H1 (cell line): Measurements from ENCODE around the gene C10orf95. TPM values are rescaled to one million over a fixed set of nuclear protein-coding genes. Genes with fewer than 3 reads are reported as not detected.

Experiments used
- CTCF ChIA-PET: fragments of 300-600 bp; sonication (Branson Sonifier 250); formaldehyde crosslinking; loops from one replicate; lab custom pipeline; 2021; ENCODE audit not compliant: partially characterized antibody; lab: Charles Lee
- POLR2A ChIA-PET: fragments of 300-600 bp; sonication (Branson Sonifier 250); formaldehyde crosslinking; loops from one replicate; lab custom pipeline; 2021; ENCODE audit warnings: inconsistent platforms; ENCODE audit not compliant: partially characterized antibody; lab: Charles Lee
- DNase-seq, 2 experiments: peaks; one replicate each; pipeline versions ENCODE4 v3.0.0 to v3.0.0-alpha.2; 2010 to 2022; ENCODE audit warnings: low spot score in 2 of 2, low read depth in 1 of 2, mixed read lengths in 1 of 2
- FAIRE-seq: peaks from 2 replicates; lab custom pipeline; 2011; peaks lifted over from hg19 to GRCh38; lab: Jason Lieb, UNC
- H2AFZ ChIP-seq: 2 replicates; pipeline ENCODE4 v1.8.1; 2012; ENCODE audit warnings: low read length, inconsistent platforms
- H2AK5ac ChIP-seq: 2 replicates; pipeline ENCODE4 v1.6.1; 2013; ENCODE audit warnings: low read depth, low read length
- H2BK120ac ChIP-seq: replicated peaks from 2 replicates; pipeline ENCODE3; 2013; ENCODE audit warnings: low read depth, low read length, inconsistent platforms
- H2BK12ac ChIP-seq: 2 replicates; pipeline ENCODE4 v1.6.1; 2013; ENCODE audit warnings: low read depth, low read length
- H2BK15ac ChIP-seq: 2 replicates; pipeline ENCODE4 v1.6.1; 2013; ENCODE audit warnings: low read length
- H2BK20ac ChIP-seq: 2 replicates; pipeline ENCODE4 v1.6.1; 2013; ENCODE audit warnings: low read length
- H2BK5ac ChIP-seq: 2 replicates; pipeline ENCODE4 v1.6.1; 2013; ENCODE audit warnings: low read depth, low read length
- H3K14ac ChIP-seq: 2 replicates; pipeline ENCODE4 v1.6.1; 2013; ENCODE audit warnings: inconsistent platforms; ENCODE audit not compliant: insufficient read length
- H3K18ac ChIP-seq: 2 replicates; pipeline ENCODE4 v1.6.1; 2013; ENCODE audit warnings: low read length; ENCODE audit errors: extremely low read depth
- H3K23ac ChIP-seq: 2 replicates; pipeline ENCODE4 v1.6.1; 2013; ENCODE audit warnings: inconsistent platforms; ENCODE audit not compliant: insufficient read length
- H3K23me2 ChIP-seq: 2 replicates; pipeline ENCODE4 v1.6.1; 2013; ENCODE audit warnings: low read depth, low read length
- H3K27ac ChIP-seq: 2 replicates; pipeline ENCODE4 v1.6.1; 2011; ENCODE audit warnings: low read depth, low read length, inconsistent platforms
- H3K27me3 ChIP-seq, 4 experiments: replicated peaks in 1 of 4; 1 replicate in 1 of 4; 2 replicates in 3 of 4; pipeline versions ENCODE4 v1.6.1 to v1.8.1; 2011 to 2013; ENCODE audit warnings: low read length in 3 of 4, mild to moderate bottlenecking in 3 of 4, inconsistent platforms in 2 of 4, mixed read lengths in 2 of 4, moderate library complexity in 1 of 4; ENCODE audit not compliant: control insufficient read depth in 3 of 4, insufficient read depth in 3 of 4; ENCODE audit errors: extremely low read depth in 1 of 4
- H3K36me3 ChIP-seq, 4 experiments: 2 replicates each; pipeline versions ENCODE4 v1.6.1 to v1.8.1; 2011 to 2013; ENCODE audit warnings: mild to moderate bottlenecking in 4 of 4, low read length in 3 of 4, moderate library complexity in 2 of 4, control low read depth in 1 of 4, inconsistent platforms in 1 of 4; ENCODE audit not compliant: insufficient read depth in 4 of 4, control insufficient read depth in 2 of 4
- H3K4ac ChIP-seq: replicated peaks from 2 replicates; pipeline ENCODE3; 2013; ENCODE audit warnings: low read length, low read depth, mixed read lengths, inconsistent platforms; ENCODE audit not compliant: insufficient read length
- H3K4me1 ChIP-seq, 4 experiments: replicated peaks in 1 of 4; 1 replicate in 1 of 4; 2 replicates in 3 of 4; pipeline versions ENCODE4 v1.6.1 to v1.8.1; 2011 to 2013; ENCODE audit warnings: low read length in 3 of 4, inconsistent platforms in 2 of 4, mixed read lengths in 1 of 4; ENCODE audit not compliant: insufficient read depth in 4 of 4, control insufficient read depth in 3 of 4
- H3K4me2 ChIP-seq, 2 experiments: 2 replicates each; pipeline versions ENCODE4 v1.6.1 to v1.8.1; 2011 to 2013; ENCODE audit warnings: low read depth in 2 of 2, low read length in 2 of 2, control low read depth in 1 of 2, inconsistent platforms in 1 of 2, mild to moderate bottlenecking in 1 of 2; ENCODE audit not compliant: insufficient read depth in 1 of 2
- H3K4me3 ChIP-seq, 4 experiments: fragments of 200-600, 300-600 bp in 1 of 4; sonication (generic), shearing (Covaris generic), sonication (Bioruptor Twin) in 1 of 4; 2 replicates each; pipeline versions ENCODE4 v1.5.1 to v1.8.1; 2011 to 2016; ENCODE audit warnings: low read length in 4 of 4, low read depth in 3 of 4, control low read depth in 2 of 4, inconsistent platforms in 2 of 4, mild to moderate bottlenecking in 2 of 4, mixed read lengths in 1 of 4, moderate library complexity in 1 of 4; ENCODE audit not compliant: insufficient read depth in 2 of 4; ENCODE audit errors: extremely low read depth in 1 of 4
- H3K56ac ChIP-seq: replicated peaks from 2 replicates; pipeline ENCODE3; 2013; ENCODE audit warnings: low read depth, mild to moderate bottlenecking, mixed read lengths, low read length, inconsistent platforms; ENCODE audit not compliant: insufficient read length
- H3K79me1 ChIP-seq: 2 replicates; pipeline ENCODE4 v1.6.1; 2013; ENCODE audit warnings: low read depth, low read length, control low read depth
- H3K79me2 ChIP-seq, 2 experiments: 2 replicates each; pipeline versions ENCODE4 v1.6.1 to v1.8.1; 2012 to 2013; ENCODE audit warnings: low read length in 2 of 2, mild to moderate bottlenecking in 2 of 2, inconsistent platforms in 1 of 2; ENCODE audit not compliant: insufficient read depth in 2 of 2, control insufficient read depth in 1 of 2
- H3K9ac ChIP-seq, 4 experiments: replicated peaks in 1 of 4; 1 replicate in 1 of 4; 2 replicates in 3 of 4; pipeline versions ENCODE4 v1.6.1 to v1.8.1; 2011 to 2013; ENCODE audit warnings: low read depth in 3 of 4, low read length in 3 of 4, control low read depth in 2 of 4, mild to moderate bottlenecking in 2 of 4, moderate library complexity in 2 of 4, inconsistent platforms in 1 of 4; ENCODE audit errors: extremely low read depth in 1 of 4
- H3K9me3 ChIP-seq, 2 experiments: 2 replicates each; pipeline versions ENCODE4 v1.6.1 to v1.8.1; 2012 to 2013; ENCODE audit warnings: mild to moderate bottlenecking in 2 of 2, moderate library complexity in 2 of 2, control low read depth in 1 of 2, inconsistent platforms in 1 of 2, low read depth in 1 of 2, low read length in 1 of 2, mixed read lengths in 1 of 2; ENCODE audit not compliant: insufficient read depth in 2 of 2
- H4K20me1 ChIP-seq, 2 experiments: replicated peaks in 1 of 2; 2 replicates each; pipeline versions ENCODE3 to v1.8.1; 2011 to 2013; ENCODE audit warnings: inconsistent platforms in 2 of 2, low read length in 2 of 2, mild to moderate bottlenecking in 1 of 2; ENCODE audit not compliant: insufficient read depth in 2 of 2, control insufficient read depth in 1 of 2
- H4K5ac ChIP-seq: 2 replicates; pipeline ENCODE4 v1.6.1; 2013; ENCODE audit warnings: low read length, low read depth, mixed read lengths, inconsistent platforms; ENCODE audit not compliant: insufficient read length
- H4K8ac ChIP-seq: 2 replicates; pipeline ENCODE4 v1.8.0; 2013; ENCODE audit warnings: mild to moderate bottlenecking, moderate library complexity, low read length, inconsistent platforms; ENCODE audit not compliant: insufficient read depth; ENCODE audit errors: extremely low read depth
- H4K91ac ChIP-seq: replicated peaks from 2 replicates; pipeline ENCODE3; 2013; ENCODE audit warnings: low read length, mixed read lengths, inconsistent platforms; ENCODE audit not compliant: insufficient read length
- CBX8 ChIP-seq: fragments of 300-800, 300-1000 bp; sonication (generic); IDR thresholded peaks from 2 replicates; pipeline ENCODE4 v1.7.1; 2016; ENCODE audit warnings: low read depth, low read length, borderline replicate concordance
- CHD2 ChIP-seq: IDR thresholded peaks from 2 replicates; pipeline ENCODE4 v1.6.1; 2012; ENCODE audit warnings: low read length, improper control_type of control experiment
- EGR1 ChIP-seq: IDR thresholded peaks from 2 replicates; pipeline ENCODE4 v1.6.1; 2011; ENCODE audit warnings: low read depth, low read length, borderline replicate concordance
- EP300 ChIP-seq, 2 experiments: IDR thresholded peaks; 1 replicate in 1 of 2; 2 replicates in 1 of 2; pipeline ENCODE4 v1.6.1; 2011 to 2012; ENCODE audit warnings: low read depth in 2 of 2, low read length in 2 of 2, mild to moderate bottlenecking in 2 of 2, borderline replicate concordance in 1 of 2, inconsistent platforms in 1 of 2, moderate library complexity in 1 of 2
- GABPA ChIP-seq: IDR thresholded peaks from 2 replicates; pipeline ENCODE4 v1.6.1; 2011; ENCODE audit warnings: mild to moderate bottlenecking, low read length, moderate library complexity, borderline replicate concordance; ENCODE audit not compliant: insufficient read depth
- JUN ChIP-seq: IDR thresholded peaks from 2 replicates; pipeline ENCODE4 v1.6.1; 2011; ENCODE audit warnings: low read depth, mild to moderate bottlenecking, improper control_type of control experiment, low read length
- JUND ChIP-seq: IDR thresholded peaks from 2 replicates; pipeline ENCODE4 v1.6.1; 2011; ENCODE audit warnings: mild to moderate bottlenecking, improper control_type of control experiment, low read length
- KDM4A ChIP-seq: IDR thresholded peaks from one replicate; pipeline ENCODE4 v1.7.1; 2012; ENCODE audit warnings: low read depth, mild to moderate bottlenecking, moderate library complexity, low read length, inconsistent platforms; ENCODE audit not compliant: severe bottlenecking
- SP1 ChIP-seq: IDR thresholded peaks from 2 replicates; pipeline ENCODE4 v1.6.1; 2011; ENCODE audit warnings: low read depth, low read length
- SP2 ChIP-seq: IDR thresholded peaks from 2 replicates; pipeline ENCODE4 v1.6.1; 2012; ENCODE audit warnings: mild to moderate bottlenecking, low read length, inconsistent platforms
- TCF12 ChIP-seq: IDR thresholded peaks from 2 replicates; pipeline ENCODE4 v1.6.1; 2011; ENCODE audit warnings: low read depth, mild to moderate bottlenecking, low read length
- whole genome bisulfite sequencing, 2 experiments: shearing (Covaris generic) in 1 of 2; methylation state at CpG; one replicate each; pipeline versions ENCODE4 v1.1.6 to v1.1.7; 2013 to 2015; ENCODE audit warnings: low lambda C conversion rate in 2 of 2, mixed read lengths in 2 of 2, inconsistent platforms in 1 of 2, low coverage in 1 of 2, missing lambda C conversion rate in 1 of 2; ENCODE audit not compliant: insufficient replicate concordance in 2 of 2, insufficient coverage in 1 of 2, insufficient read length in 1 of 2; ENCODE audit errors: extremely low coverage in 1 of 2, missing lambda C conversion rate in 1 of 2; 5-methylcytosine and 5-hydroxymethylcytosine counted together
- polyA plus RNA-seq, 7 experiments: library from polyadenylated mRNA; depleted of rRNA in 3 of 7; stranded (reverse) in 5 of 7; unstranded in 2 of 7; fragments of >200 nt in 5 of 7; fragments of 200-250 nt in 2 of 7; gene quantifications; 1 replicate in 5 of 7; 2 replicates in 1 of 7; 4 replicates in 1 of 7; pipeline versions ENCODE4 v1.2.1 to v1.2.3, GENCODE V29; 2011 to 2013; ENCODE audit warnings: missing spikeins in 2 of 7, mixed read lengths in 2 of 7
- total RNA-seq: library from RNA; stranded (reverse); fragmentation: NEBNext Ultra II Directional; extraction: Animal tissue kit (Norgen Biotek cat#: 25700); gene quantifications from 2 replicates; pipeline ENCODE4 v1.2.1, GENCODE V29; 2021
- TF ChIP-seq, protein P1 (sequence below): IDR thresholded peaks from 2 replicates; pipeline ENCODE4 v1.6.1; 2011; ENCODE audit warnings: low read depth, mild to moderate bottlenecking, low read length; ENCODE audit not compliant: insufficient read depth

Gene C10orf95
- total and polyA plus RNA-seq, 2 of the 8 experiments (the other 6 are each of a cell fraction or from before 2014, with no cell fraction given) = 0.34 to 0.48 TPM

DNA sequence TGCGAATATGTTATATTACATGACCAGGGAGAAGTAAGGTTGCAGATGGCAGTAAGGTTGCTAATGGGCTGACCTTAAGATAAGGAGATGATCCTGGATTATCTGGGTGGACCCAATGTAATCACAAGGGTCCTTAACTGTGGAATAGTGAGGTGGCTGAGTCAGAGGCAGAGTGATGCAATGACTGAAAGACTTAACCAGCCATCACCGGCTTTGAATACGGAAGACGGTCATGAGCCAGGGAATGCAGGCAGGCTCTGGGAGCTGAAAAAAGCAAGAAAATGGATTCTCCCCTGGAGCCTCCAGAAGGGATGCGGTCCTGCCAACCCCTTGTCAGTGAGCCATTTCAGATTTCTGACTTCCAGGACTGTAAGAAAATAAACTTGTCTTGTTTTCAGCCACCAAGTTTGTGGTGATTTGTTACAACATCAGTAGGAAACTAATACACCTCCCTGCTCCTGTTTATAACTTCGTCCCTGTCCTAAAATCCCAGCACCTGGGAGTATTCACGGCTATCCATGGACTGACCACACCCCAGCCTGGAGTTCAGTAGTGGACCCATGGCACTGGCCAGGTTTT is 4.6 kb upstream of the C10orf95 start:
- POLR2A ChIA-PET = interaction anchor here (0.7 to 1.5 kb wide), 4 partner anchors 14 to 60 kb away, joined by 3 to 4 read pairs (median 3); partner anchors contain the start of genes CUEDC2 and NFKB2
- FAIRE-seq = no peak
- Histone ChIP-seq H2AFZ (no peak overlapping the region), H2AK5ac (peak overlapping the region; percentile 95), H3K18ac (peak overlapping the region; percentile 32; the same call in 1 of the 2 replicates), H2BK12ac (peak overlapping the region; percentile 87), H3K4me2 (peak overlapping the region in 1 of 2 experiments; percentile 59; a peak in 2 of 4 replicates), H3K27me3 (no peaks in the 10 kb centered on the region), H3K4ac (no peak overlapping the region), H3K79me2 (peaks cover 0 to 14% of the 10 kb centered on the region in 2 experiments; a peak in 2 of 4 replicates), H3K14ac (no peak overlapping the region), H2BK5ac (no peak overlapping the region), H3K56ac (no peak overlapping the region), H3K23me2 (peaks cover 5% of the 10 kb centered on the region; the same call in 1 of the 2 replicates), H2BK120ac (no peak overlapping the region), H3K9ac (no peak overlapping the region; a peak in 1 of 7 replicates), H2BK20ac (peak overlapping the region; percentile 40; the same call in 1 of the 2 replicates), H3K23ac (no peak overlapping the region), H3K79me1 (peaks cover 3% of the 10 kb centered on the region; the same call in 1 of the 2 replicates), H4K5ac (no peak overlapping the region), H3K9me3 (no peaks in the 10 kb centered on the region), H4K20me1 (peaks cover 0 to 2% of the 10 kb centered on the region in 2 experiments), H4K8ac (no peak overlapping the region), H3K36me3 (peaks cover 0 to 39% (median 6%) of the 10 kb centered on the region in 4 experiments; a peak in 5 of 8 replicates), H3K27ac (no peak overlapping the region; the same call in 1 of the 2 replicates), H3K4me1 (peaks cover 5 to 27% (median 20%) of the 10 kb centered on the region in 4 experiments), H2BK15ac (peak overlapping the region; percentile 46; the same call in 1 of the 2 replicates), H4K91ac (no peak overlapping the region), H3K4me3 (no peak overlapping the region)
- CTCF ChIA-PET = interaction anchor here (1.0 to 2.6 kb wide), 3 partner anchors 9 to 225 kb away, joined by 3 to 9 read pairs (median 6); no protein-coding TSS in a partner anchor
- WGBS, 2 experiments = 85% methylated on average over 7 of the region's 7 CpGs; no CpG with 5 or more reads in 1 of the 2 experiments
- DNase-seq = no peak
- TF ChIP-seq, protein P1, sequence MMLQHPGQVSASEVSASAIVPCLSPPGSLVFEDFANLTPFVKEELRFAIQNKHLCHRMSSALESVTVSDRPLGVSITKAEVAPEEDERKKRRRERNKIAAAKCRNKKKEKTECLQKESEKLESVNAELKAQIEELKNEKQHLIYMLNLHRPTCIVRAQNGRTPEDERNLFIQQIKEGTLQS = peak; percentile 55; the same call in 1 of the 2 replicates
- TF ChIP-seq GABPA = no peak
- TF ChIP-seq CBX8 = no peak
- TF ChIP-seq EGR1 = no peak
- no peak for TF ChIP-seq KDM4A
- no peak for TF ChIP-seq CHD2
- TF ChIP-seq SP2 = no peak
- TF ChIP-seq TCF12 = no peak
- peak; percentile 45; the same call in 1 of the 2 replicates for TF ChIP-seq JUN
- no peak for TF ChIP-seq EP300 (IDR thresholded peaks at IDR 0.05; ENCODE audit: borderline replicate concordance in 1 of 2, low read depth in 2 of 2, low read length in 2 of 2)
- TF ChIP-seq JUND = peak; percentile 64; the same call in 1 of the 2 replicates
- TF ChIP-seq SP1 = no peak
